ENCODE measurements around the gene ANK3. TPM values are rescaled to one million over a fixed set of nuclear protein-coding genes. Genes with fewer than 3 reads are reported as not detected.
A peak's percentile ranks its signal among the peaks of the same experiment; 100 is the strongest.

Gene ANK3
- total RNA-seq, 2 donors from 2014 or later: 33.3 to 51.4 TPM

- H3K27me3 Mint-ChIP-seq (ENCODE audit: low read depth): no peaks in the 10 kb centered on the region
- no peak for DNase-seq
- H3K36me3 Mint-ChIP-seq (ENCODE audit: insufficient read depth in 2 of 2): no peaks in the 10 kb centered on the region
- no peak for ATAC-seq (replicated peaks in 1 of 2)
- no peak overlapping the region for H3K27ac Mint-ChIP-seq
- no peak overlapping the region for H3K4me3 Mint-ChIP-seq
- H3K4me1 Mint-ChIP-seq (ENCODE audit: low read depth): peaks cover 23% of the 10 kb centered on the region
- H3K9me3 Mint-ChIP-seq: no peaks in the 10 kb centered on the region
These were observed 47.7 kb downstream of the ANK3 start for GRCh38 chr10:60341969-60342368.

GRCh38 chr10:60340973-60341372, 48.7 kb downstream of the ANK3 start:
- H3K36me3 Mint-ChIP-seq (ENCODE audit: insufficient read depth in 2 of 2): no peaks in the 10 kb centered on the region
- no peaks in the 10 kb centered on the region for H3K27me3 Mint-ChIP-seq (ENCODE audit: low read depth)
- no peaks in the 10 kb centered on the region for H3K9me3 Mint-ChIP-seq
- no peak overlapping the region for H3K4me3 Mint-ChIP-seq
- H3K27ac Mint-ChIP-seq: no peak overlapping the region
- peaks cover 23% of the 10 kb centered on the region for H3K4me1 Mint-ChIP-seq (ENCODE audit: low read depth)
- peak; percentile 70 to 72 for ATAC-seq (replicated peaks in 1 of 2)
- DNase-seq: no peak

GRCh38 chr10:60339757-60340156, 49.9 kb downstream of the ANK3 start:
- DNase-seq (no peak), ATAC-seq (replicated peaks in 1 of 2) (no peak)
- Mint-ChIP-seq H3K4me1 (ENCODE audit: low read depth) (peaks cover 23% of the 10 kb centered on the region), H3K27me3 (ENCODE audit: low read depth) (no peaks in the 10 kb centered on the region), H3K36me3 (ENCODE audit: insufficient read depth in 2 of 2) (no peaks in the 10 kb centered on the region), H3K4me3 (no peak overlapping the region), H3K27ac (no peak overlapping the region), H3K9me3 (no peaks in the 10 kb centered on the region)

- Mint-ChIP-seq H3K4me3 (no peak overlapping the region), H3K27me3 (ENCODE audit: low read depth) (no peaks in the 10 kb centered on the region), H3K9me3 (no peaks in the 10 kb centered on the region), H3K4me1 (ENCODE audit: low read depth) (peaks cover 21% of the 10 kb centered on the region), H3K36me3 (ENCODE audit: insufficient read depth in 2 of 2) (no peaks in the 10 kb centered on the region), H3K27ac (no peak overlapping the region)
- no peak for ATAC-seq (replicated peaks in 1 of 2)
- no peak for DNase-seq
These were observed 50.9 kb downstream of the ANK3 start for GRCh38 chr10:60338786-60339185.

GRCh38 chr10:60338002-60338564, 51.6 kb downstream of the ANK3 start:
- DNase-seq (no peak), ATAC-seq (replicated peaks in 1 of 2) (no peak)
- Mint-ChIP-seq H3K27me3 (ENCODE audit: low read depth) (no peaks in the 10 kb centered on the region), H3K36me3 (ENCODE audit: insufficient read depth in 2 of 2) (no peaks in the 10 kb centered on the region), H3K9me3 (no peaks in the 10 kb centered on the region), H3K4me3 (no peak overlapping the region), H3K4me1 (ENCODE audit: low read depth) (peaks cover 14% of the 10 kb centered on the region), H3K27ac (no peak overlapping the region)

- no peaks in the 10 kb centered on the region for H3K36me3 Mint-ChIP-seq (ENCODE audit: insufficient read depth in 2 of 2)
- no peak overlapping the region for H3K27ac Mint-ChIP-seq
- ATAC-seq (replicated peaks in 1 of 2) (no peak), DNase-seq (no peak)
- no peaks in the 10 kb centered on the region for H3K27me3 Mint-ChIP-seq (ENCODE audit: low read depth)
- H3K4me3 Mint-ChIP-seq: no peak overlapping the region
- H3K4me1 Mint-ChIP-seq (ENCODE audit: low read depth): peaks cover 14% of the 10 kb centered on the region
- no peaks in the 10 kb centered on the region for H3K9me3 Mint-ChIP-seq
These were observed 52.6 kb downstream of the ANK3 start for GRCh38 chr10:60336901-60337630.

GRCh38 chr10:60335708-60336107, 54.0 kb downstream of the ANK3 start:
- DNase-seq (no peak), ATAC-seq (replicated peaks in 1 of 2) (no peak)
- no peaks in the 10 kb centered on the region for H3K9me3 Mint-ChIP-seq
- no peak overlapping the region for H3K4me3 Mint-ChIP-seq
- H3K36me3 Mint-ChIP-seq (ENCODE audit: insufficient read depth in 2 of 2): no peaks in the 10 kb centered on the region
- H3K27me3 Mint-ChIP-seq (ENCODE audit: low read depth): no peaks in the 10 kb centered on the region
- H3K27ac Mint-ChIP-seq: no peak overlapping the region
- peaks cover 3% of the 10 kb centered on the region for H3K4me1 Mint-ChIP-seq (ENCODE audit: low read depth)

- H3K27ac Mint-ChIP-seq: no peak overlapping the region
- no peak overlapping the region for H3K4me3 Mint-ChIP-seq
- no peaks in the 10 kb centered on the region for H3K4me1 Mint-ChIP-seq (ENCODE audit: low read depth)
- no peaks in the 10 kb centered on the region for H3K27me3 Mint-ChIP-seq (ENCODE audit: low read depth)
- peaks cover 0 to under 1% of the 10 kb centered on the region in 2 donors for H3K36me3 Mint-ChIP-seq (ENCODE audit: insufficient read depth in 2 of 2)
- DNase-seq (no peak), ATAC-seq (replicated peaks in 1 of 2) (no peak)
- H3K9me3 Mint-ChIP-seq: peaks cover 0 to 3% of the 10 kb centered on the region in 2 donors
These were observed 54.7 kb downstream of the ANK3 start for GRCh38 chr10:60334991-60335390.

- Mint-ChIP-seq H3K9me3 (peaks cover 2 to 3% of the 10 kb centered on the region in 2 donors), H3K4me1 (ENCODE audit: low read depth) (no peaks in the 10 kb centered on the region), H3K27ac (no peak overlapping the region), H3K27me3 (ENCODE audit: low read depth) (no peaks in the 10 kb centered on the region), H3K4me3 (no peak overlapping the region), H3K36me3 (ENCODE audit: insufficient read depth in 2 of 2) (peaks cover 0 to 2% of the 10 kb centered on the region in 2 donors)
- no peak for ATAC-seq (replicated peaks in 1 of 2)
- DNase-seq: no peak
These were observed 57.3 kb downstream of the ANK3 start for GRCh38 chr10:60332371-60332770.

- Mint-ChIP-seq H3K9me3 (peaks cover 2 to 3% of the 10 kb centered on the region in 2 donors), H3K27me3 (ENCODE audit: low read depth) (no peaks in the 10 kb centered on the region), H3K36me3 (ENCODE audit: insufficient read depth in 2 of 2) (peaks cover 0 to 2% of the 10 kb centered on the region in 2 donors), H3K4me3 (no peak overlapping the region), H3K27ac (no peak overlapping the region), H3K4me1 (ENCODE audit: low read depth) (no peaks in the 10 kb centered on the region)
- DNase-seq: no peak
- no peak for ATAC-seq (replicated peaks in 1 of 2)
These were observed 57.8 kb downstream of the ANK3 start for GRCh38 chr10:60331886-60332285.

GRCh38 chr10:60323162-60323561, 66.5 kb downstream of the ANK3 start:
- H3K27me3 Mint-ChIP-seq (ENCODE audit: low read depth): no peaks in the 10 kb centered on the region
- no peaks in the 10 kb centered on the region for H3K36me3 Mint-ChIP-seq (ENCODE audit: insufficient read depth in 2 of 2)
- DNase-seq (no peak), ATAC-seq (replicated peaks in 1 of 2) (no peak)
- H3K27ac Mint-ChIP-seq: no peak overlapping the region
- peaks cover 11% of the 10 kb centered on the region for H3K4me1 Mint-ChIP-seq (ENCODE audit: low read depth)
- H3K9me3 Mint-ChIP-seq: no peaks in the 10 kb centered on the region
- no peak overlapping the region for H3K4me3 Mint-ChIP-seq

GRCh38 chr10:60320666-60321065, 69.0 kb downstream of the ANK3 start:
- Mint-ChIP-seq H3K4me3 (no peak overlapping the region), H3K36me3 (ENCODE audit: insufficient read depth in 2 of 2) (no peaks in the 10 kb centered on the region), H3K27me3 (ENCODE audit: low read depth) (no peaks in the 10 kb centered on the region), H3K9me3 (no peaks in the 10 kb centered on the region), H3K27ac (no peak overlapping the region), H3K4me1 (ENCODE audit: low read depth) (peaks cover 13% of the 10 kb centered on the region)
- no peak for DNase-seq
- no peak for ATAC-seq (replicated peaks in 1 of 2)

- Mint-ChIP-seq H3K27ac (no peak overlapping the region), H3K4me1 (ENCODE audit: low read depth) (peaks cover 35% of the 10 kb centered on the region), H3K9me3 (no peaks in the 10 kb centered on the region), H3K27me3 (ENCODE audit: low read depth) (no peaks in the 10 kb centered on the region), H3K4me3 (no peak overlapping the region), H3K36me3 (ENCODE audit: insufficient read depth in 2 of 2) (no peaks in the 10 kb centered on the region)
- ATAC-seq (replicated peaks in 1 of 2): no peak
- DNase-seq: no peak
These were observed 73.6 kb downstream of the ANK3 start for GRCh38 chr10:60316029-60316428.

- ATAC-seq (replicated peaks in 1 of 2): no peak
- H3K4me1 Mint-ChIP-seq (ENCODE audit: low read depth): peaks cover 35% of the 10 kb centered on the region
- H3K27me3 Mint-ChIP-seq (ENCODE audit: low read depth): no peaks in the 10 kb centered on the region
- no peaks in the 10 kb centered on the region for H3K36me3 Mint-ChIP-seq (ENCODE audit: insufficient read depth in 2 of 2)
- no peak overlapping the region for H3K4me3 Mint-ChIP-seq
- no peak for DNase-seq
- no peak overlapping the region for H3K27ac Mint-ChIP-seq
- no peaks in the 10 kb centered on the region for H3K9me3 Mint-ChIP-seq
These were observed 74.4 kb downstream of the ANK3 start for GRCh38 chr10:60315311-60315710.
